ENCODE measurements around the gene ARMC5. TPM values are rescaled to one million over a fixed set of nuclear protein-coding genes. Genes with fewer than 3 reads are reported as not detected.

Gene ARMC5
- total and polyA plus RNA-seq, 9 of the 15 experiments (the other 6 are each of a cell fraction or from before 2014, with no cell fraction given) = 0.11 to 13.5 (median 2.1) TPM

GRCh38 chr16:31499928-31500327 lies 40.6 kb downstream of the ARMC5 start (continued):
- TF ChIP-seq ZBTB12 (CRISPR knock-in tag; IDR thresholded peaks at IDR 0.05) (no peak), RHOXF2B (CRISPR knock-in tag; conservative IDR thresholded peaks at IDR 0.05) (no peak), FOSL1 (tag; conservative IDR thresholded peaks at IDR 0.05) (no peak), ARID1B (IDR thresholded peaks at IDR 0.05) (no peak), SMAD3 (CRISPR knock-in tag; conservative IDR thresholded peaks at IDR 0.05) (no peak), DLX4 (CRISPR knock-in tag; IDR thresholded peaks at IDR 0.05) (no peak), MAFK (IDR thresholded peaks at IDR 0.05; ENCODE audit: low read length) (no peak), SAP30 (IDR thresholded peaks at IDR 0.05; ENCODE audit: borderline replicate concordance, insufficient read depth, low read depth, low read length, poor library complexity, severe bottlenecking) (no peak), MYC (IDR thresholded peaks at IDR 0.05; ENCODE audit: low read depth, low read length) (no peak), MYC (CRISPR knock-in tag; IDR thresholded peaks at IDR 0.05; ENCODE audit: borderline replicate concordance, low read depth) (no peak)
